GM21367 (cell line): Measurements from ENCODE around the gene STX1A.
"Not testable (repeated sequence)": the region's sequence is repeated elsewhere in the genome, so short reads cannot be mapped to it uniquely, and the experiment has no call there.

Source experiments
- ATAC-seq: cut with Tn5 transposase; IDR thresholded peaks from one replicate; pipeline ENCODE4 v1.9.1; 2021; ENCODE audit not compliant: unreplicated experiment

The STX1A gene

DNA sequence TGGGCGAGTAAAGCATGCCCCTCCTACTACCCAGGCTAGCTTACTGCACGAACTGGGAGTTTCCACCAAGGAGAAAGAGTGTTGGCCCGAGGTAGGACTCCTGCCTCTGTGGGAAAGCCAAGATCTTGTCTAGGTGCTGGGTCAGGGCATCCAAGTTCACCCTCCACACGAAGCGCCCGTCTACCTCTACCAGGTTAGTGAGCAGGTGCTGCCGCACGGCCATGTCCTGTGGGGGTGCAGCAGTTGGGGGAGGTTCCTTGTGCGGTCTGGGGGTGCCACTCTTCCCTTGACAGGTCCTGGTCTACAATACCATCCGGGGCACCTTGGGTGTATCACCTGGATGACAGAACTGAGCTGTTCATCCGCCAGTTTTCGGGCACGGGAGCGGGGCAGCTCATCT is 17.4 kb upstream of the STX1A start:
- no peak for ATAC-seq

DNA sequence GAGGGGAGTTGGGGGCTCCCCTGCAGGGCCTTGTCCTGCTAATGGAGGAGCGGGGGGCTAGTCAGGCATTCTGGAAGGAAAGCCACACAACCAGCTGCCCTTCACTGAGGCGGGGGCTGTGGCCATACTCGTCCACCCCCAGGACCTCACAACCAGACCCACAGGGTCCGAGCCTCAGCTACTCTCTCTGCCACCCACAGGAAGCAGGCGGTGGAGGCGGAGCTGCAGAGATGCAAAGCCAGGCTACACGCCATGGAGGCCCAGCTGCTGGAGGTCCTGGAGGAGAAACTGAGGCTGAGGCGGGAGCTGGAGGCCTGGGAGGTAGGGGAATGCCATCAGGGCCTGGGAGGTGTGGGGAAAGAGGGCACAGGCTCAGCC is 16.0 kb upstream of the STX1A start:
- no peak for ATAC-seq

GRCh38 chr7:73734619-73735527 is 15.4 kb upstream of the STX1A start:
- ATAC-seq, result no peak

- ATAC-seq, result no peak
These were observed 12.9 kb upstream of the STX1A start for GRCh38 chr7:73732397-73732796.

DNA sequence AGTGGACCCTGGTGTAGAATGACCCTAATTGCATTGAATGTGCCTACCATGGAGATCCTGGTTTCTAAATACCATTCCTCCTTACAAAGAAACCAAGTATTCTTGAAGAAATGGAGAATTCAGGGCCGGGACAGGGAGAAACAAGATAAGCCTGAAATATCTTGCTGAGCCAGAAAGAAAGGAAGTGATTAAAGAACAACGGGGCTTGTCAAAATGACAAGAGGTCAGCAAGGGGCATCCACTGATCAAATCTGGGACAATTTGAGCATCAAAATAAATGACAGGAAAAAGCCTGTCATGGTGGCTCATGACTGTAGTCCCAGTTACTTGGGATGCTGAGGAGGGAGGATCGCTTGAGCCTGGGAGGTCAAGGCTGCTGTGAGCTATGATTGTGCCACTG is 11.0 kb upstream of the STX1A start:
- no peak for ATAC-seq

GRCh38 chr7:73728551-73728950 is 9.1 kb upstream of the STX1A start:
- ATAC-seq, result no peak

DNA sequence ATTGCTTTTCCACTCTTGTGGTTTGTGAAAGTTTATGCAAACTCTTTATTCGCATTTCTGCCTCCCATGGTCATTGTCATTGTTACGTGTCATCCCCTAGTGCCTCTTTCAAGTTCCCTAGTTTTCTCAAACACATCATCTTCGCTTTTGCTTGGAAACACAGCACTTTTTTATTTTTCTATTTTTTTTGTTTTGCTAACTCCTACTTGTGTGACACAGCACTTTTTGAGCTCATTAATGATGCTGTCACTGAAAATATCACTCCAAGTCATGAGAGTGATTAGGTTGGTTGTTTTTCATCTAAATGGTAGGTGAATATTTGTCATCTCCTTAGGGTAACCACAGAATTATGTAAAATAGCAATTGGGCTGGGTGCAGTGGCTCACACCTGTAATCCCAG is 8.5 kb upstream of the STX1A start:
- ATAC-seq, result no peak

DNA sequence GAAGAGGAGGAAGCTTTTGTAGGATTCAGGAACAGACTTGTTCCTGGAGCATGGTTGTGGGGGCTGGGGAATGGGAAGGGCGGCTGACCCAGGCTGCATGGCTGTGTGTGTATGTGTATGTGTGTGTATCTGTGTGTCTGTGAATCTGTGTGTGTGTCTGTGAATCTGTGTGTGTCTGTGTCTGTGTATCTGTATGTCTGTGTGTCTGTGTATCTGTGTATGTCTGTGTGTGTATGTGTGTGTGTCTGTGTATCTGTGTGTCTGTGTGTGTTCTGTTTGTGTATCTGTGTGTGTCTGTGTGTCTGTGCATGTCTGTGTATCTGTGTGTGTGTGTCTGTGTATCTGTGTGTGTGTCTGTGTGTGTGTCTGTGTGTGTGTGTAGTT is 6.6 kb upstream of the STX1A start:
- no peak for ATAC-seq

DNA sequence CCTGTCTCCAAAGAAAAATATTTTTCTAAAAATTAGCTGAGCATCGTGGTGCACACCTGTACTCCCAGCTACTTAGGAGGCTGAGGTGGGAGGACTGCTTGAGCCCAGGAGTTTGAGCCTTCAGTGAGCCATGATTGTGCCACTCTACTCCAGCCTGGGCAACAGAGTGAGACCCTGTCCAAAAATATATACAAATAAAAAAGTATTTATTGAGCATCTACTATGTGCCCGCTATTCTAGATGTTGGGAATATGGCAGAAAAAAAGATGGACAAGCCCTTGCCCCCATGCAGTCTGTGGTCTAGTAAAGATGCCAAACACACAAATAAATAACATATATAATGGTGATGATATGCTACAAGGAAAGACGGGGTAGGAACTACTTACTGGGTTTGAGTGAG is 4.3 kb upstream of the STX1A start:
- ATAC-seq, result no peak

DNA sequence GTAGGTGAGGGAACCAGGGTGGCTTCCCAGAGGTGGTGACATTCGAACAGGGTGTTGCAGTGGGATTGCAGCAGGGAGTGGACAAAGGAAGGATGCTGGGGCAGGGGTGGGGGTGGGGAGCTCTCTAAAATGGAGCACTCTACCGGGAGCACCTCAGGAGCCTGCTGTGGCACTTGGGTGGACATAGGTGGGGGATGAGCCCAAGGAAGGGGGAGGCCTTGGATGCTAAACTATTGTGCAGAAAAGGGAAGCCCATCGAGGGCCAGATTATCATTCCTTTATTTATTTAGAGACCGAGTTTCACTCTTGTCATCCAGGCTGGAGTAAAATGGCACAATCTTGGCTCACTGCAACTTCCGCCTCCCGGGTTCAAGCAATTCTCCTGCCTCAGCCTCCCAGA is 3.3 kb upstream of the STX1A start:
- ATAC-seq, result no peak

- ATAC-seq, result not testable (repeated sequence)
These were observed 2.7 kb upstream of the STX1A start for GRCh38 chr7:73722182-73722581.

GRCh38 chr7:73721377-73721817 is 1.9 kb upstream of the STX1A start:
- ATAC-seq, result no peak

DNA sequence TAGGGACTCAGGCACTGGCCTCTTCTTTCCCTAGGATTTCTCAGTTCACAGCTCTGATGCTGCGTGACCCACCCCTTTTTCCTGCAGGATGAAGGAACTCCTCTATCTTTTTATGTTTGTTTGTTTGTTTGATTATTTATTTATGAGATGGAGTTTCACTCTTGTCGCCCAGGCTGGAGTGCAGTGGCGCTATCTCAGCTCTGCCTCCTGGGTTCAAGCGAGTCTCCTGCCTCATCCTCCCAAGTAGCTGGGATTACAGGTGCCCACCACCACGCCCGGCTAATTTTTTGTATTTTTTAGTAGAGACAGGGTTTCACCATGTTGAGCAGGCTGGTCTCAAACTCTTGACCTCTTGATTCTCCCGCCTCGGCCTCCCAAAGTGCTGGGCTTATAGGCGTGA is 974 bp upstream of the STX1A start:
- not testable (repeated sequence) for ATAC-seq

- ATAC-seq, result no peak
These were observed 319 bp upstream of the STX1A start for GRCh38 chr7:73719806-73720169.

DNA sequence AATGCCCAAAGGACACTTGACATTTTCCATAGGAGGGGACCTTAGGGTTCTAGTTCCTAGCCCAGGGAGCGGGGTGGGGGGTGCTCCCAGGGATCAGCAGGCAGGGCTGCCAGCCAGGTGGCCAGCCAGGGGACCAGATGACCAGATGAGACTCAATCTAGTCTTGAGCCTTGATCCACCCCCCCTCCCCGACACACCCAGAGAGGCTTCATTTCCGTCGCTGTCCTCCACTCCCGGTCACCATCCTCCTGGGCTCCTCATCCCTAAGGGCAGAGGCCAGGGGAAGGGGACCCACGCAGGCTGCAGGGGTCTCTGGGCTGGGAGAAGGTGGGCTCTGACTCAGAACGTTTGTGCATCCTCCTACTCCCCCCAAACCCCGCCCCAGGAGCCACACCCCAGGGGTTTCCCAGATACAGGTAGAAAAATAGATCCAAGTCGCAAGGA is 1.0 kb downstream of the STX1A start:
- ATAC-seq, result no peak

GRCh38 chr7:73717991-73718405 is 1.5 kb downstream of the STX1A start:
- ATAC-seq, result no peak

- no peak for ATAC-seq
These were observed 2.3 kb downstream of the STX1A start for GRCh38 chr7:73717025-73717807.

DNA sequence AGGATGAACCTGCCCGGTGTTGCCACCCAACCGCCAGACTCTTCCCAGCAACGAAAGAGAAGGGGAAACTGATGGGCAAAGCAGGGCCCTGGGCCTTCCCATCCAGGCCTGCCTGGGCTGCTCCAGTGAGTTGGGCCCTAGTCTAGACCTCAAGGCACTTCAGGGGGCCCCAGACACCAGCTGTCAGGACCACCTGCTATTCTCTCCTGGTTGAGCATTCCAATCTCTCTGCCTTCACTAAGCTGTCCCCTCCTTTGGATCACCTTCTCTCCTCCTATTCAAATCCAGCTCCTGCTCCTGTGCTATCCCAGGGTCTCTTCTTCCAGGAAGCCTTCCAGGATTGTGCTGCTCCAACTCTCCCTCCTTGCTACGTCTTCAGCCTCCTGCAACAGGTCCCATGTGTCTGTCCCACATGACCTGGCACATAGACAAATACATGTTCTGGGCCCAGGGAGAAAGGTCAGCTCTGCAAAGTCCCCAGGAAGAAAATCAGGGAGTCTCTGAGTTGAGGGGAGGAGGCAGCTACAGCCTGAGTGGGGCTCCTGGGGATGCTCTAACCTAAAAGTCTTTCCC is 3.1 kb downstream of the STX1A start:
- no peak for ATAC-seq

GRCh38 chr7:73715648-73716317 is 3.7 kb downstream of the STX1A start:
- no peak for ATAC-seq

GRCh38 chr7:73713319-73713718 is 6.2 kb downstream of the STX1A start:
- ATAC-seq, result not testable (repeated sequence)

DNA sequence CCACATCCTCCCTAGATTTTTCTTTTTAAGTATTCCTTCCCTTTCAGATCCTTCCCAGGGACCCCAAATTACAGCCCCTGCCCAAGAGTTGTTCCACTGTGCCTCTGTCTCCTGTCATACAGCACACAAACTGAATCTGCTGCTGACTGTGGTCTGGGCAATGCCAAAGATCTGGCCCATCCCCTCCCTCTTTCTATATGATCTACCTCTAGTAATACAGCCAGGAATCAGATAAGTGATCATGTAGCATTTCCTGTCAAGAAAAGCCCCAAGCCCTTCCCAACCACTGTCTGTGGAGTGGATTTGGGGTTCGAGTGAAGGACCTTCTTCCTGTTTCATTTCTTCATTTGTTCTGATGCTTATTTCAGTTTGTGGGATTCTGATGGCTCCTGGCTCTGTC is 6.7 kb downstream of the STX1A start:
- no peak for ATAC-seq
